GM19099 (cell line): ENCODE data around the gene CHEK2.

Experiments used
- POLR2A ChIP-seq: IDR thresholded peaks from 3 replicates; pipeline ENCODE4 v1.6.1; 2011; ENCODE audit warnings: low read depth; ENCODE audit not compliant: insufficient read length; ENCODE audit errors: extremely low read depth

Gene CHEK2

GRCh38 chr22:28759861-28760560 lies 18.4 kb upstream of the CHEK2 start:
- peak; percentile 16 for TF ChIP-seq POLR2A

- no peak for TF ChIP-seq POLR2A
These were observed 8.9 kb upstream of the CHEK2 start for GRCh38 chr22:28750471-28750881.

- TF ChIP-seq POLR2A, result no peak
These were observed 2.2 kb upstream of the CHEK2 start for GRCh38 chr22:28743852-28744251.

- TF ChIP-seq POLR2A, result no peak
These were observed 942 bp upstream of the CHEK2 start for GRCh38 chr22:28742562-28742962.

GRCh38 chr22:28741200-28741784 lies 328 bp downstream of the CHEK2 start:
- TF ChIP-seq POLR2A, result peak; percentile 26

GRCh38 chr22:28737701-28738100 lies 3.9 kb downstream of the CHEK2 start:
- no peak for TF ChIP-seq POLR2A

GRCh38 chr22:28736301-28737155 lies 5.1 kb downstream of the CHEK2 start:
- TF ChIP-seq POLR2A, result no peak

- no peak for TF ChIP-seq POLR2A
These were observed 7.2 kb downstream of the CHEK2 start for GRCh38 chr22:28734393-28734792.

GRCh38 chr22:28730179-28730578 lies 11.4 kb downstream of the CHEK2 start:
- TF ChIP-seq POLR2A, result no peak

- TF ChIP-seq POLR2A, result no peak
These were observed 12.9 kb downstream of the CHEK2 start for GRCh38 chr22:28728621-28729313.

GRCh38 chr22:28728002-28728401 lies 13.6 kb downstream of the CHEK2 start:
- no peak for TF ChIP-seq POLR2A

GRCh38 chr22:28718044-28718443 lies 23.6 kb downstream of the CHEK2 start:
- no peak for TF ChIP-seq POLR2A

GRCh38 chr22:28716686-28717085 lies 24.9 kb downstream of the CHEK2 start:
- no peak for TF ChIP-seq POLR2A

GRCh38 chr22:28715611-28716010 lies 26.0 kb downstream of the CHEK2 start:
- TF ChIP-seq POLR2A, result no peak

GRCh38 chr22:28714043-28714628 lies 27.5 kb downstream of the CHEK2 start:
- TF ChIP-seq POLR2A, result no peak
